HFFc6 (cell line): ENCODE results near the gene SLC7A9. TPM values are rescaled to one million over a fixed set of nuclear protein-coding genes. Genes with fewer than 3 reads are reported as not detected.
A peak's percentile ranks its signal among the peaks of the same experiment; 100 is the strongest.

Source experiments
- DNase-seq: peaks from one replicate; pipeline ENCODE4 v3.0.0-alpha.2; 2018
- H3K27ac Mint-ChIP-seq: 2 replicates; pipeline ENCODE4 v1.8.0; 2020; ENCODE audit warnings: mild to moderate bottlenecking, mixed read lengths
- H3K27me3 Mint-ChIP-seq: 2 replicates; pipeline ENCODE4 v1.8.0; 2021; ENCODE audit warnings: mild to moderate bottlenecking, moderate library complexity, mixed read lengths; ENCODE audit not compliant: insufficient read depth
- H3K36me3 Mint-ChIP-seq: 2 replicates; pipeline ENCODE4 v1.8.0; 2021; ENCODE audit warnings: low read depth, mixed read lengths
- H3K4me1 Mint-ChIP-seq: 2 replicates; pipeline ENCODE4 v1.8.0; 2020; ENCODE audit warnings: low read depth, mixed read lengths
- H3K4me3 Mint-ChIP-seq: 2 replicates; pipeline ENCODE4 v1.8.0; 2020; ENCODE audit warnings: mild to moderate bottlenecking, moderate library complexity, mixed read lengths
- H3K9me3 Mint-ChIP-seq: 2 replicates; pipeline ENCODE4 v1.8.0; 2020; ENCODE audit warnings: mild to moderate bottlenecking, mixed read lengths
- CTCF ChIP-seq: fragments of 200-600 bp; sonication (generic); IDR thresholded peaks from 2 replicates; pipeline ENCODE4 v1.5.0; 2021; ENCODE audit warnings: antibody characterized with exemption, mild to moderate bottlenecking
- total RNA-seq, 6 experiments: library from RNA; stranded (reverse); fragmentation: NEBNext Ultra II Directional; extraction: Animal tissue kit (Norgen Biotek cat#: 25700); gene quantifications; 2 replicates in 1 of 6; 3 replicates in 5 of 6; pipeline ENCODE4 v1.2.3, GENCODE V29; 2021

The SLC7A9 gene
- total RNA-seq, 6 experiments from 2014 or later, result not detected

DNA sequence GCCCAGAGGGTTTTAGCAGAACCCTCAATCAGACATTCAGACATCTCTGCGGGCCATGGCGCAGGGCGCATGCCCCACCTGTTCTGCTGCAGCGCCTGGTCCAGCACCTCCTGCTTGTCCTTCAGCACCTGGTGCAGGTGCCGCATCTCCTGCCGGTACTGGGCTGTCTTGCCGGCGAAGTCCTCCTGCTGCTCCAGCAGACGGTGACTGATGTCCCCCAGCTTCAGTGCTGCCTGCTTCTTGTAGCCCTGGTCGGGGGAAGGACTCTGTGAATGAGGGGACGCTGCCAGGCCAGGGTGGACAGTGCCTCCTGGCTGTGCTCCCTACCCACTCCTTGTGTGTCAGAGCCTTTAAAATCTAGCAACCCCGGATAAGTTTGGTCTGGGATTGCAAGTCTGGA is 12.2 kb upstream of the SLC7A9 start:
- Mint-ChIP-seq H3K4me1 (peaks cover 8% of the 10 kb centered on the region), H3K4me3 (no peak overlapping the region), H3K27me3 (peaks cover 2% of the 10 kb centered on the region; the same call in 1 of the 2 replicates), H3K9me3 (no peaks in the 10 kb centered on the region), H3K27ac (no peak overlapping the region), H3K36me3 (0 out of 2 replicates have a peak, but pooled peaks cover 4% of the 10 kb centered on the region)
- no peak for TF ChIP-seq CTCF
- DNase-seq, result no peak

GRCh38 chr19:32880622-32881021 is 11.1 kb upstream of the SLC7A9 start:
- Mint-ChIP-seq H3K27me3 (peaks cover 2% of the 10 kb centered on the region; the same call in 1 of the 2 replicates), H3K4me3 (no peak overlapping the region), H3K9me3 (no peaks in the 10 kb centered on the region), H3K4me1 (peaks cover 16% of the 10 kb centered on the region), H3K27ac (no peak overlapping the region), H3K36me3 (0 out of 2 replicates have a peak, but pooled peaks cover 4% of the 10 kb centered on the region)
- no peak for DNase-seq
- TF ChIP-seq CTCF, result no peak

DNA sequence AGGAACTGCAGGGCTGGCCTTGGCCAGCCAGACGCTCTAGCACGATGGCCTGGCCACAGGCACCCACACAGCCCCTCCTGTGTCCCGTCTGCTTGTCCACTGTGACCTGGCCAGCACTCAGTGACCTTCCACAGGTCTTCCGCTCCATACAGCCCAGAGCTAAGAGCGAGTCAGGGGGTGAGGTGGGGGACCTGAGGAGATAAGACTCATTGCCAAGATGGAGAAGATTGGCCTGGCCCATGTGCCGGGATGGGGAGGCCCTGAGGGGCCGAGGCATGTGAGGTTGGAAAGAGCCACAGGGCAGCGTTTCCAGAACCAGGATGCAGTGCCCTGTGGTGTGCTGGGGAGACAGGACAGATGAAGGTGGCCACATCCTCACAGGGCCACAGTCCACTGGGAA is 10.2 kb upstream of the SLC7A9 start:
- H3K9me3 Mint-ChIP-seq, result no peaks in the 10 kb centered on the region
- no peak overlapping the region for H3K4me3 Mint-ChIP-seq
- H3K27me3 Mint-ChIP-seq, result peaks cover 2% of the 10 kb centered on the region; the same call in 1 of the 2 replicates
- 0 out of 2 replicates have a peak, but pooled peaks cover 4% of the 10 kb centered on the region for H3K36me3 Mint-ChIP-seq
- H3K4me1 Mint-ChIP-seq, result peaks cover 16% of the 10 kb centered on the region
- H3K27ac Mint-ChIP-seq, result peak overlapping the region; percentile 10; the same call in 1 of the 2 replicates
- no peak for TF ChIP-seq CTCF
- DNase-seq, result no peak

DNA sequence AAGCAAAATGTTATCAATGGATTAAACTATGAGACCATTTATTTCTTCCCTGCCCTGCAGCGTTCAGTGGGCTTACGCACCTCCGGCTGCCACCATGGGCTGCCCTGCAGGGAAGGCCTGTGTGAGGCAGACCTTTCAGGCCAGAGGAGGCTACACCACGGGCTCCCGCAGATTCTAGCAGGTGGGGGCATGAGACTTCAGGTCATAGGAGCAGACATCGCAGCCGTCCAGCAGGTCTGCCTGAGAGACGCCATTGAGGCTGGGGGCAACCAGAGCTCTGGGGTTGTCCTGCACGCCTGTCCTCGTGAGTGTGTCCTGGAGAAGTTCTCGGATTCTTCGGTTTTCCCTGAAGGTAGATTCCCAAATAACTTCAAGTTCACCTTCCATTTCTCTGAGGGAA is 9.4 kb upstream of the SLC7A9 start:
- H3K9me3 Mint-ChIP-seq, result no peaks in the 10 kb centered on the region
- TF ChIP-seq CTCF, result no peak
- no peak overlapping the region for H3K4me3 Mint-ChIP-seq
- 0 out of 2 replicates have a peak, but pooled peaks cover 4% of the 10 kb centered on the region for H3K36me3 Mint-ChIP-seq
- peaks cover 16% of the 10 kb centered on the region for H3K4me1 Mint-ChIP-seq
- DNase-seq, result no peak
- peaks cover 2% of the 10 kb centered on the region; the same call in 1 of the 2 replicates for H3K27me3 Mint-ChIP-seq
- no peak overlapping the region; the same call in 1 of the 2 replicates for H3K27ac Mint-ChIP-seq

- TF ChIP-seq CTCF, result no peak
- peak overlapping the region; percentile 64 for H3K27ac Mint-ChIP-seq
- DNase-seq, result no peak
- H3K9me3 Mint-ChIP-seq, result no peaks in the 10 kb centered on the region
- peaks cover 2% of the 10 kb centered on the region; the same call in 1 of the 2 replicates for H3K27me3 Mint-ChIP-seq
- H3K4me3 Mint-ChIP-seq, result no peak overlapping the region
- H3K4me1 Mint-ChIP-seq, result peaks cover 16% of the 10 kb centered on the region
- 0 out of 2 replicates have a peak, but pooled peaks cover 4% of the 10 kb centered on the region for H3K36me3 Mint-ChIP-seq
These were observed 8.6 kb upstream of the SLC7A9 start for GRCh38 chr19:32877977-32878745.
